Mesenteric fat pad (tissue), 1 donor: Measurements from ENCODE around the gene RFLNA. TPM values are rescaled to one million over a fixed set of nuclear protein-coding genes. Genes with fewer than 3 reads are reported as not detected.

Experiments
- DNase-seq: peaks from one replicate; pipeline ENCODE4 v3.0.0-alpha.2; 2020; ENCODE audit warnings: low spot score
- total RNA-seq: library from RNA; stranded (reverse); fragmentation: NEBNext Ultra II Directional; extraction: Animal tissue kit (Norgen Biotek cat#: 25700); gene quantifications from one replicate; pipeline ENCODE4 v1.2.1, GENCODE V29; 2021
- donor health status: DM: yes; HTN: yes; CAD: no.

The RFLNA gene
- total RNA-seq, 1 donor from 2014 or later, result not detected

DNA sequence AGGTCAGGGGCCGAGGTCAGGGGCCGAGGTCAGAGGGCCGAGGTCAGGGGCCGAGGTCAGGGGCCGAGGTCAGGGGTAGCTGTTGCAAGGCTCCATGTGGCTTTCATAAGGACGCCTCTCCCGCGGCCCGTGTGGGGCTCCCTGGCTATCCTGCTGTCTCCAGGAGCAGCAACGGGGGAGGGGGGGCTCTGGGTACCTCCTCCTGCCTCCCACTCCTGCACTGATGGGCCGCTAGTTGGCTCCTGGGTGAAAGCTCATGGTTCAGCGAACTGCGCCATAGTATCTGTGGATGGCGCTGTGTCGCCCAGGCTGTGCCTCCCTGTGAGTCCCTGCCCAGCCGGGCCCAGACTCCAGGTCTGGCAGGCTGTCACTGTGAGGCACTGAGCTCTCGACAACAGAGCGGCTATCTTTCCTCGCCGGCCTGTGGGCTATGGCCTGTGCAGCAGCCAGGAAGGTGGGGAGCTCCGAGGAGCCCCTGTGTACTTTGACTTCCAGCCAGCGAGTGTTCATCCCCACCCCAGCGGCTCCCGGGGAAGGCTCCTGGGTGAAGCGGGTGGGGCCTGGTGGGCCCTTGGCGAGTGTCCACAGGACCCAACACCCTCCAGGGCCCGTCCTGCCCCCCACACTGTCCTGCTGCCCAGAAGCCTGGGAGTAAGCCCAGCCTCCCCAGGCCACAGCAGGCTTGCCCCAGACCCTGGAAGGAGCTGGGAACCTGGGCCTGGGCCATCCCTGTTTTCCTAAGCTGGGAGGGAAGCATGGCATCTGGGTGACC is 8.1 kb downstream of the RFLNA start:
- no peak for DNase-seq

DNA sequence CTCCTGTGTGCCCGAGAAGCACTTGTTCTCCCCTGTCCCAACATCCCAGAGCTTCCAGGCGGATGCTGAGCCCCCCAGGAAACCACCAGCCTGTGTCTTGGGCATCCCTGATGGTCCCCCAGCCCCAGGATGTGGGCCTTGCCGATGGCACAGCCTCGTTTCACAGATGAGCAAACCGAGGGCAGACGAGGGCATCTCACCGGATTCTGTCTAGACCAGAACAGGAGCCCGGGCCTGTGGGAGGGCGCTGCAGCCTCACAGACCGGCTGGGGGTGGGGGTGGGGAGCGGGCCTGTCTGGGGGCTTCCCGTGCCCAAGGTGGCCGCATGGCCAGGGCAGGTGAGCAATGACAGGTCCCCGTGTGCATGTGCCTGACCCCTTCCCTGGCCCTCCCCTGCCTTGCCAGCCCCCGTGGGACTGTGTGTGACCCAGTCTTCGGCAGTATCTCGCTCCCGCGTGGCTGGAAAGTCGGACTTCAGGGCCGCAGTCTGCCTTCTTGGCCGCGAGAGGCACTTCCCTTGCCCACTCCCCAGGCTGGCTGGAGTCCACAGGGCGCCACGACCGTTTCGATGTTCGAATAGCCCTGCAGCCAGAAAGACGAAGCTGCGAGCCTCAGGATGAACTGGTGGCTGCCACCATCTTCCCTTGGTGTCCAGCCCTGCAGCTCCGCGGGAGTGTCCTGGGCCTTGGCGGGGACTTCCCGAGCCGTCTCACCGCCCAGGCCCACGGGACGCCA is 8.9 kb downstream of the RFLNA start:
- DNase-seq, result no peak

DNA sequence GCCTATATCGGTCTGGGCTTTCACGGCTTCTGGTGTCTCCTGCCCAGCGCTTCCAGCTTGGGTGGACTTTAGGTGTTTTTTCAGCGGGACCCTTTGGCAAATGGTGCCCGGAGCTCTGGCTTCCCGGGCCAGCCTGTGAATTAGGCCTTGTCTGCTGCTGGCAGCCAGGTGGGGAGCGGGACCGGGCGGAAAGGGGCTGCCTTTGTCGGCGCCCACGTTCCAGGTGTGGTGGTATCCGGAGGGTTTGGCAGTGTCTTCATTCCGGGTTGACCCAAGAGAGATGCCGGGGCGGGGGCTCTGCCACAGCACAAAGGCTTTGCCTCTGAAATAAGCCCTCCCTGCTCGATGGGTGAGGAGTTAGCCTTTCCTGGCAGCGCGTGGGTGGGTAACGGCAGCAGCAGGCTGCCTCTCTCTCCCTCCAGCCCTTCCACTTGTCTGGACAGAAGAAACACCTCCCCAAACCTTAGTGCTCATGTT is 9.5 kb downstream of the RFLNA start:
- DNase-seq, result no peak

DNA sequence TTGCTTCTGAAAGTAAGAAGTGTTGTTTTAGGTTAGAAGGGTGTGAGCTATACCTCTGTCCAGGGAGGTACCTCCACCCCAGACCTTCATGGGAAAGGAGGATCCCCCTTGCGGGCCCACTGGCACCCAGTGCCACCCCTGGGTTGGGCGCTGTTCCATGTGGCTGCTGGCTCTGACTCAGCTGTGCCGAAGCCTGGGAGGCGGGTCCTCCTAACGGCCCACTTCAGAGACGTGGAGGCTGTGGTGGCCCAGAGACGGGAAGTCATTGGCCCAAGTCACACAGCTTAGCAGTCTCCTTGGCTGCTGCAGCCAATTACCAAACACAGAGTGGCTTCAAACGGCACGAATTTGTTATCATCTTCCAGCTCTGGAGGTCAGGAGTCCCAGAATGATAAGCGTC is 10.2 kb downstream of the RFLNA start:
- no peak for DNase-seq

DNA sequence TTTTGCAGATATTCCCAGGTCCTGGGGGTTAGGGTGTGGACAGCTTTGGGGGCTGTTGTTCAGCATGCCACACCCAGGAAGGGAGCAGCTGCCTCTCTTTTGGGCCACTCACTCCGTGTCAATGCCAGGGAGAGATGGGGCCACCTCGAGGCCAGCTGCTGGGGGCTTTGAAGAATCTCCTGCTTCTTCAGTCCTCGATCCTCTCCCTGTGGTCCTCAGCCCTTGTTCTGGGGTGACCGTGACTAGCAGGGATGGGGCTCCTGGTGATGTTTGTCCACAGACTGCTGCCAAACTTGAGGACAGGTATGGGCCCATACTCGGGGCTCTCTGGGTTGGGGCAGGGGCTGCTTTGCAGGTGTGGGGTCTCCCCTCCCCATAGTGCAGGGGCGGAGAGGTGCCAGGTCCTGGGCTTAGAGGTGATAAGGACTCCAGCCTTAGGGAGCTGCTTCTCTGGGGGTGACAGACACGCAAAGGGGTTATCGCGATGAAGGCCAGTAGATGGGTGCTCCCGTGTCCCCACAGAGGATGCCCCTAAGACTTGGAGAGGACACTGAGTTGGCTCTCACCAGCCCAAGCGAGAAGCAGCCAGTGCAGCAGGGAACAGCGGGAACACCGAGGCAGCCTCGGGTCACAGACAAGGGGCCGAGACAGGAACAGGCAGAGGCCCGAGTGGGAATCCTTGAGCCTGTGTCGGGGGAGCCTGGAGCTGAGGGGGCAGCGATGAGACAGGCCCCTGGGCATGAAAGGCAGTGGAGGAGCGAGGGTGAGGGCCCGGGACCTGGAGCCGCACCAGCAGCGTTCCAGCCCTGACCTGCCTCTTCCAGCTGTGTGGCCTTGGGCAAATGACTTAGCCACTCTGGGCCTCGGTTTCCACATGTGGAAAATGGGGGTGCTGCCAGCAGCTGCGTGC is 11.1 kb downstream of the RFLNA start:
- no peak for DNase-seq

DNA sequence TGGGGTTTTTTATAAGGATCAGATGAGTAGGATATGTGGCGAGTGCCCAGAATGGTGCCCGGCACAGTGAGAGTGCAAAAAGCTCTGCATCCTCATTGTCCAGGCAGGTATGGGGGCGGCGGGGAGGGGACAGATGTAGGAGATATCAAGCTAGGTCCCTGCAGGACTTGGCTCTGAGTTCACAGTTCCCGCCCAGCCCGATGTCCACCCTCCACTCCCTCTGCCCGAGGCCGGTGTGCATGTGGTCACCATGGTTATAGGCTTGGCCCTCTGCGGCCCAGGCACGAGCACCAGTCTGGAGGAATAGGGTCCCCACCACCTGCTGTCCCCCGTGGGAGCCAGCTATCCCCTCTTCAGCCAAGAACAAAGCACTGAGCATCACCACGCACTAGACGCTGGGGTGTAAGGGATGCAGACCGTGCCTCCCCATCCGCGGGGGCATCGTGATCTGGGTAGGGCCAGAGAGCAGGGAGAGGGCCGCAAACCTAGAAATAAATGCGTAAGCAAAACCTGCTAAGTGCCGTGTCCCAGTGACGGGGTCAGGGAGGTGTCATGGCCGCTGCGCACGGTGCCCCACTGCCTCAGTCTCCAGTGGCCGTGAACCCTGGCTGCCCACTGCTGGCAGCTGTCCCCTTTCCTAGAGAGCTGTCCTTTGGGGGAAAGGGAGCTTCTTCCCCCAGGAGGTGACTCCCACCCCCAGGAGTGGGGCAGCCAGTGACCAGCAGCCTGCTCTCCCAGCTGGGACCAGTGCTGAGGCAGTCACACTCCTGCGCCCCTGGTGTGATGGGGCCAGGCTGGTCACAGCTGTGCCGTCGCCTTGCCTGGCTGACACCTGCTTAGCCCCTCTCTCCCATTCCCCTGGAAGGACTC is 12.0 kb downstream of the RFLNA start:
- DNase-seq, result no peak

DNA sequence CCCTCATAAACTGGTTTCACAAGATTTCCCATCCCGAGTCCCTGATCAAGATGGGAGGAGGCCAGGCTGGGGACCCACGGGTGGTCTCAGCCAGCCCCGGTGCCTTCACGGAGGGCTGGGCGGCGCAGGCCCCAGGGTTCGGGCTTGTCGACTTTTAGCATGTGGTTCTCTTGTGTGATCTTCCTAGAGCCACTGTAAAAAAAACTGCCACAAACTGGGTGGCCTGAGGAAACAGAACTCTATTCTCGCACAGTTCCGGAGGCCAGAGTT is 12.6 kb downstream of the RFLNA start:
- no peak for DNase-seq

DNA sequence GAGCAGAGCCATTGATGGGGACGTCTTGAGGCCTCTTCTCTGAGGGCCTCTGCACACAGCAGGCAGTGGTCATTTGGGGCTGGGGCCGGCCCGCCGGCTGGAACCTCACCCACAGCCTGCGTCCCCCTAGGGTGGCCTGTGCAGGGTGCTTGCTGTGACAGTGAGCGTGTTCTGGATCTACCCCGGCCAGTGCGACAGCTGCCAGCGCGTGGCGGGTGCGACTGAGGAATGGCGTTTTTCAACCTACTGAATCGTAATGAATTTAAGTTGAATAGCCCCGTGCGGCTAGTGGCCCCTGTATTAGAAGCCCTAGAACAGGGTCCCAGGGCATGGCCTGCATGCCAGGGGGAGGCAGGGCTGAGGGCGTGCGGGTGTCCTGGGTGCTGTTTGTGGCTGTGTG is 13.8 kb downstream of the RFLNA start:
- DNase-seq, result no peak

DNA sequence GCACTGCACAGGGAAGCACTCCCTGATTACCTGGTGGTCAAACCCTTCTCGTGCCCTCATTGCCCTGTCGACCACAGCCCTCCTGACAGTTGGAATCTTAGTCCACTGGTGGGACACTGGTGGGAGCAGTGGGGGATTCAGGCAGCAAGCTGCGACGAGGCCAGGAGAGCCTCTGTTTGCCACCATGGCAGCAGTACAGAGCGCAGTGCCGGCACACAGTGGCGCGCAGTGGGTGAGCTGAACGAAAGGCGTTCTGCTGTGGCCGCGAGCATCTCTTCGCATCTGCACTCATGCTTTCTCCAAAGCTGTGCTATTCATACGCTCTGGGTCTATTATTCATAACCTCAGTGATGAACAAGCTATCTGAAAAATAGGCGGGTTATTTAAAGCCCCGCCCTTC is 14.3 kb downstream of the RFLNA start:
- DNase-seq, result no peak

DNA sequence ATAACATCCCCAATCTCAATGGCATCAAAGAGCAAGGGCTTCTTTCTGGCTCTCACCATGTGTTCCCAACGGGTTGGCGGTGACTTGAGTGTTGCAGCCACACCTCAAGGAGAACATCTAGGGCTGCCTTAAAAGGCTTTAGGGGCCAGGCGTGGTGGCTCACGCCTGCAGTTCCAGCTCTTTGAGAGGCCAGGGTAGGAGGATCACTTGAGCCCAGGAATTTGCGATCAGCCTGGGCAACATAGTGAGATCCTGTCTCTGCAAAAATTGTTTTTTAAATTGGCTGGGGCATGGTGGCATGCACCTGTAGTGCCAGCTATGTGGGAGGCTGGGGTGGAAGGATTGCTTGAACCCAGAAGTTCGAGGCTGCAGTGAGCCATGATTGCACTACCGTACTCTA is 14.9 kb downstream of the RFLNA start:
- no peak for DNase-seq

DNA sequence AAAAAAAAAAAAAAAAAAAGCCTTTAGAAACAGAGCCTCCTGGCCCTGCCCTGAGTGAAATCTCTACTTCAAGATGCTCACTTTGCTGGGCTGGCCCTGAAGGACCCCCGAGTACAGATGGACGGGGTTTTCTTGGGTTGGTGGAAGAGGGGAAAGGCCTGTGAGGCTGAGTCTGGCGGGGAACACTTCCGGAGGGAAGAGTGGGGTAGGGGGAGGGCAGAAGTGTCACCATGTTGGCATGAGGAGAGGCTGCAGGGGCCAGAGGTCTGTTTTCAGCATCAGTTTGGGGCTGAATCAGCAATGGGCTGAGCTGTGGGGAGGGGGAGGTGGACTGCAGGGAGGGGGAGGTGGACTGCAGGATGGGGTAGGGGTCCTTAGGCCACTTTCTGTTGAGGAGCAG is 15.3 kb downstream of the RFLNA start:
- no peak for DNase-seq

DNA sequence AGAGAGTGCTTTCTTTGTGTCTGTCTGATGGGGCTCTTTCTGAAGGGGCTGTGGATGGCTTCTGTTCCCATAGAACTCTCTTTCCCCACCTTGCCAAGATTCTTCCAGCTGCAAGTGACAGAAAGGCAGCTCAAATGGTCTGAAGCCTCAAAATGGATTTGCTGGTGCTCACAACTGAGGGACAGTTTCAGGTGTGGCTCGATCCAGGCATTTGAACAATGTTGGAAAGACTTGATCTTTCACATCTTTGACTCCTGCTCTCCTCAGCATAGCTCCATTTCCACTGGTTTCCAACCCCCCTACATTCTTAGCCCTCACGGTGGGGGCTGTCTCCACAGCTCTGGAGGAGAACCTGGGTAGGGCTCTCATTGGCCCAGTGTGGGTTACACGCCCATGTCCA is 15.9 kb downstream of the RFLNA start:
- DNase-seq, result no peak

DNA sequence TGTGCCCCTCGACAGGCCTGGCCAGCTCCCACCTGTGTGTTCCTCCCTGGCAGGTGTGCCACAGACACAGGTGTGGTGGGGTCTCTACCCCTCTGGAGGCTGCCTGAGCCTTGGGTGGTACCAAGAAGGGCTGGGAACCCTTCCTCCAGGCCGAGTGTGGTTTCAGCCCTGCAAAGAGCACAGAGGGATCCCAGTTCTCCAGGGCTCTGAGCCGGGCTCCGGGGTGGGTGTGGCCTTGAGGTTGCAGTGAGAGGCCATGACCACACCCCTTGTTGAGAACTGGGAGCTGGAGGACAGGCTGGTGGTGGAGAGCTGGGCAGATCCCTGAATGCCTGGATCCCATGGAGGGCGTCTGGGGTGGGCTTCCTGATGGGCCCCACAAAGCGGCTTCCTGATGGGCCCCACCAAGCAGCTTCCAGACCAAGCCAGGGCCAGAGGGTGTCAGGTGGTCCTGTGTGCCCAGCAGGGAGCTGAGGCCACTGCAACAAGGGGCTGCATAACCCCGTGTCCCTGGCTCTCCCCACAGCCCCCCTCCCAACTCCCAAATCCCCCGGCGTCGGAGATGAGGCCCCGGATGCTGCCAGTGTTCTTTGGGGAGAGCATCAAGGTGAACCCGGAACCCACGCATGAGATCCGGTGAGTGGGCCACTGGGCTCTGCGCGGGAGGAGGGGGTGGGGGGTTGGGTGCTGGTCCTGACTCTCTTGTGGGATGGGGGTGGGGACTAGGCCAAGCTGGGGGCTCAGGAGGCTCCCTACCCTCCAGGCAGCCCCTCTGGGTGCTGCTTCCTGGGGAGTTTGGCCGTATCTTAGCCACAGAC is 16.6 kb downstream of the RFLNA start:
- no peak for DNase-seq

DNA sequence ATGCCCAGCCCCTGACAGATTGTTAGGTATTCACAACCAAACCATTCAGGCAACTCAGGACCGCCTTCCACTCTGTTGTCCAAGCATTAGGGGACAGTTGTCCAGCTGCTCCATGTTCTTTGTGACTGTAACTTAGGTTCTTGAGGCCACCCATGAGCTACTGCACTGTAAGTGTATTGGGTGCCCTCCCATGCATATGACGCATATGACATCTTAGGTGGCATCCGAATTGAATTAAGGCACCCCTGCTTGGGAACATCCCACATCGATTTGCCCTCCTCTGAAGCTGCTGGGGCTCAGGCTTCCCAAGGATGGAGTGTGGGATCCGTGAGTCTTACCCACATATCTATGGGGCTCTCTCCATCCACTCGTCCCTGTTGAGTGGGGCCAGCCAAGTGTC is 17.7 kb downstream of the RFLNA start:
- DNase-seq, result no peak

DNA sequence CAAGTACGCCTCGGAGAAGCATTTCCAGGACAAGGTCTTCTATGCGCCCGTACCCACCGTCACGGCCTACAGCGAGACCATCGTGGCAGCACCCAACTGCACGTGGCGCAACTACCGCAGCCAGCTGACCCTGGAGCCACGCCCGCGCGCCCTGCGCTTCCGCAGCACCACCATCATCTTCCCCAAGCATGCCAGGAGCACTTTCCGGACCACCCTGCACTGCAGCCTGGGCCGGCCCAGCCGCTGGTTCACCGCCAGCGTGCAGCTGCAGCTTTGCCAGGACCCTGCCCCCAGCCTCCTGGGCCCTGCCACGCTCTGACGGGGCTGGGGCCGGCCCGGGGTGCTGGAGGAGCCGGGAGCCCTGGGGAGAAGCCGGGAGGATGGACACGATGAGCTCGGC is 19.3 kb downstream of the RFLNA start:
- DNase-seq, result no peak

DNA sequence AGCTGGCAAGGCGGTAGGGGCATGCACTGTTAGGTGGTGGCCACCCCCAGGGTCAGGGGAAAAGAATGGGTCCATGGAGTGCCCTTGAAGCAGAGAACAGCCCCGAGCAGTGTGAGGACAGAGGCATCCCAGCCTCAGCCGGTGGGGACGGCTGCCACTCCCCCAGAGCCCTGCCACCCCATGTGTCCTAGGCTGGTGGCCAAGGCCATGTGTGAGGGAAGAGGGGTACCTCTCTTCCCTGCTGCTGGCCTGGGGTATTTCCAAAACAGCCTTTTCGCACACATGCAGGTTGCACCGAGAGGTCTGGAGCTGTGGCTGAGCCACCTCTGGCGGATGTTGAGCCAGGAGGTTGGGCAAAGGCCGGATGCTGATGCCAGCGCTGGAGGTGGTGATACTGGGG is 19.9 kb downstream of the RFLNA start:
- no peak for DNase-seq

DNA sequence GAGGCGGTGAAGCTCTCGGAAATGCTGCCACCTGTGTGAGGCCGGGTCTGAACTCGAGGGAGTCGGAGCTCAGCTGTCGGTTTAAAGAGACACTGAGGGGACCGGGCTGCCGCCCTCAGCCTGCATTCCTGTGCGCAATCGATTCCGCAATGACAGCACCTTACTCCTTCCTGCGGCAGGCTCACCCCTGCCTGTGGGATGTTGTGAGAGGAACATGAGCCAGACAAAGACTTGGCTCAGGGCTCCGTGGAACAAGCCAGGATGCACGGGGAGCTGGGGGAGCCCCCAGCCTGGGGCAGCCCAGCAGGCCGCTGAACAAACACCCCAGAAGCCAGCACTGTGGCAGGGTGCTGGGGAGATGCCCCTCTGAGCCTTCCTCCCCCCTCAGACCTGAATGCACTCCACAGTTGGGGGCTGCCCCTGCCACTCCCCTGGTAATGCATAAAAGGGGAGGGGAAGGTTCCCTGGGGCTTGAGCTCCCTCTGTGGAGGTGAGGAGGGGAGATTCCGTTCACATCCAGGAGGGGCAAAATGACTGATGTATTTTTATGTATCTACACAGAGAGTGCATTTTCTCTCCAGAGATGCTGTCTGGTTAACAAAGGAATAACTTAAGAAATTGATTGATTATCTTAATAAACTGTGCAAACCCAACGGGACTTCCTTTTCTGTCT is 20.6 kb downstream of the RFLNA start:
- DNase-seq, result no peak

DNA sequence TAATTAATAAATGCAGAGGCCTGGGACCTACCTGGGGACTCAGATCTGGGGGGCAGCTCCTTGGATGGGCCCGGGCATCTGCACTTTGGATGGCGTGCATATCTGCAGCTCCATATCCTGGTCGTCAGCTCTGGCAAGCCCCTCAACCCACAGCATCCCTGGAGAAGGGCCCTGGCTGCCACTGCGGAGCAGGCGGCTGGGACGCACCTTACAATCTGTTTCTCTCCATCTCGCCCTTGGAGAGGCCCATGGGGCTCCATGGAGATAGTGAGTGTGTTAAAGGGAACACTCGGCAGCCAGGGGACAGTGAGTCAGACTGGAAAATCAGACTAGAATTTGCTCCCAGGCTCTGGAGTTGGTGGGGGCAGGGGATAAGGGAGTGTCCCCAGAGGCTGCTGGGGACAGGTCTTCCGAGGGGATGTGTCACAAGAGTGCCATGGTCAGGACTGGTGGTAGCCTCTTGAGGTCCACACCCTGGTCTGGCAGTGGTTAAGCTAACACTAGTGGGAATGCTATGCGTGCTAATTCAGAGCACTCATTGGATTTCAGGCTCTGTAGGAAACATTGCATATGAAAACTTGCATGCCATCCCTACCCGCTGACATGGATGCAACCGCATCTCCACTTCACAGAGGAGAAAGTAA is 21.5 kb downstream of the RFLNA start:
- no peak for DNase-seq

DNA sequence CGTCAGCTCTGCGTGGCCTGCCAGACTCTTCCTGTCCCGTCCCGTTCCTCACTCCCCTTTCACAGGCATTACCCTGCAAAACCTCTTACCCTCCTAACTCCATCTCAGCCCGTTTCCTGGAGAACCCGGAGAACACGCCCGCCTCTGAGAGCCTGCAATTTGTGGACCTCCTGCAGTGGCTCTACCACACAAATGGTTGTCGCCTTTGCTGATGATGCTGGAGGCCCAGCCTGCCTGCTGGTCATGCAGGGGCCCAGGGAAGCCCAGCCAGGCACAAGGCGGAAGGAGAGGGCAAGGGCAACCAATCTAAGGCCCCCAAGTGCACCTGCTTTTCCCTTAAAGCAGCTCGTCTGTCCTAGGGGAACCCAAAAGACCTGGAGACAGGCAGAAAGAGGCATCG is 22.5 kb downstream of the RFLNA start:
- DNase-seq, result no peak
